Measurements from ENCODE around the gene SCUBE3. TPM values are rescaled to one million over a fixed set of nuclear protein-coding genes. Genes with fewer than 3 reads are reported as not detected.

The SCUBE3 gene
- total and polyA plus RNA-seq, 2 of the 4 experiments (the other 2 are of a cell fraction): 19.9 to 45.5 TPM

DNA sequence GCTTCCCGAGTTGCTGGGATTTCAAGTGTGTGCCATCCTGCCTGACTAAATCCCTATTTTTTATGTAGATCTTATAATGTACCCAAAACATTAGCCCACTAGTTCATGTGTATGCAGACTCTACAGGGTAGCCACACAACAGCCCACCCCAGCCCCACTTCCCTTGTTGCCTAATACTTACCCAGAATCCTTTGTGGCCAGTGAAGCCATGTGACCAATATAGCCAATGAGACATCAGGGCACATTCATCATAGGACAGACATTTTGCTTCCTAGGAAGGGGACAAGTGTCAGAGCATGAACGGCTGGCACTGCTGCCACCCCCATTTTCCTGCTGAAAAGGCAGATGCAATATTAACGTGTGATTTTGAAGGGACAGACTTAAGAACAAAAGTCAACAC, 36.6 kb upstream of the SCUBE3 start:
- Histone ChIP-seq H4K20me1 (ENCODE audit: insufficient read depth, low read length) (no peaks in the 10 kb centered on the region), H4K5ac (ENCODE audit: low read depth, low read length) (peak overlapping the region; percentile 76; the same call in 1 of the 2 replicates), H3K23ac (ENCODE audit: low read depth, low read length) (peak overlapping the region; percentile 74), H3K4me2 (ENCODE audit: low read depth, low read length) (no peak overlapping the region), H2BK20ac (ENCODE audit: low read depth, low read length) (peak overlapping the region; percentile 83), H2AK5ac (ENCODE audit: low read depth, low read length) (peak overlapping the region; percentile 92), H3K36me3 (ENCODE audit: control insufficient read depth, insufficient read depth, low read length) (no peaks in the 10 kb centered on the region), H3K4me1 (ENCODE audit: control insufficient read depth, insufficient read depth, low read length) (peaks cover 34% of the 10 kb centered on the region), H3K9me3 (ENCODE audit: control insufficient read depth, insufficient read depth, low read length) (no peaks in the 10 kb centered on the region), H3K4me3 (ENCODE audit: insufficient read depth, low read depth, low read length) (no peak overlapping the region), H2BK15ac (ENCODE audit: low read depth, low read length) (peak overlapping the region; percentile 93; the same call in 2 of the 3 replicates), H3K27ac (ENCODE audit: insufficient read depth, low read length) (no peak overlapping the region), H3K79me1 (ENCODE audit: low read depth in 1 of 2, low read length in 2 of 2) (0 out of 4 replicates have a peak, but pooled peaks cover 0 to 2% of the 10 kb centered on the region in 2 experiments), H4K8ac (ENCODE audit: low read depth in 2 of 2, low read length in 2 of 2) (peak overlapping the region; percentile 58 to 85), H3K18ac (ENCODE audit: low read depth, low read length) (peak overlapping the region; percentile 65; the same call in 1 of the 2 replicates), H4K91ac (ENCODE audit: insufficient read depth, low read depth, low read length) (peak overlapping the region; percentile 72; the same call in 1 of the 2 replicates), H2AK9ac (replicated peaks; ENCODE audit: low read depth, low read length, poor library complexity) (peak overlapping the region; percentile 58), H2BK120ac (ENCODE audit: low read depth, low read length) (peak overlapping the region; percentile 88), H2BK5ac (ENCODE audit: low read depth, low read length, poor library complexity, severe bottlenecking) (peak overlapping the region; percentile 69), H3K9ac (ENCODE audit: low read depth, low read length) (no peak overlapping the region), H3K56ac (ENCODE audit: extremely low read depth, insufficient read depth, low read length) (no peak overlapping the region), H3K27me3 (ENCODE audit: control insufficient read depth, insufficient read depth, low read length) (no peaks in the 10 kb centered on the region), H2AFZ (replicated peaks; ENCODE audit: low read length, poor library complexity) (peak overlapping the region; percentile 79), H3K4ac (ENCODE audit: low read depth, low read length) (peak overlapping the region; percentile 92), H3K9me1 (ENCODE audit: insufficient read depth, low read length) (peaks cover 29% of the 10 kb centered on the region), H3K14ac (replicated peaks; ENCODE audit: low read depth, low read length) (peak overlapping the region; percentile 46)
- intact Hi-C loops (cut with micrococcal nuclease) (no loop called here), dilution Hi-C loops (cut with HindIII; ENCODE audit: low sequenced_read_pairs, unreplicated experiment) (no loop called here), in situ Hi-C loops (cut with MboI; ENCODE audit: low sequenced_read_pairs) (no loop called here)
- DNase-seq: no peak
- TF ChIP-seq, protein P1, sequence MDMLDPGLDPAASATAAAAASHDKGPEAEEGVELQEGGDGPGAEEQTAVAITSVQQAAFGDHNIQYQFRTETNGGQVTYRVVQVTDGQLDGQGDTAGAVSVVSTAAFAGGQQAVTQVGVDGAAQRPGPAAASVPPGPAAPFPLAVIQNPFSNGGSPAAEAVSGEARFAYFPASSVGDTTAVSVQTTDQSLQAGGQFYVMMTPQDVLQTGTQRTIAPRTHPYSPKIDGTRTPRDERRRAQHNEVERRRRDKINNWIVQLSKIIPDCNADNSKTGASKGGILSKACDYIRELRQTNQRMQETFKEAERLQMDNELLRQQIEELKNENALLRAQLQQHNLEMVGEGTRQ (IDR thresholded peaks at IDR 0.05; ENCODE audit: low read depth, low read length): peak; percentile 80
- TF ChIP-seq CEBPB (IDR thresholded peaks at IDR 0.05; ENCODE audit: low read depth, low read length): peak; percentile 73; the same call in 1 of the 2 replicates
- no peak for TF ChIP-seq RFX5 (IDR thresholded peaks at IDR 0.05; ENCODE audit: low read depth, low read length)
- no peak for TF ChIP-seq POLR2A (IDR thresholded peaks at IDR 0.05; ENCODE audit: low read depth, low read length)
- no CpG with 5 or more reads among the region's 3 CpGs for WGBS, 2 experiments (ENCODE audit: extremely low coverage in 2 of 2, insufficient read length in 1 of 2)
- CTCF ChIA-PET: no interaction called here
- POLR2A ChIA-PET (ENCODE audit: unreplicated experiment): no interaction called here
- BruUV-seq (replicated peaks): no TSS peak
- no peak for ATAC-seq (ENCODE audit: low read depth)

Measured in IMR-90 (cell line).